Glomerular endothelial cell (primary cell): ENCODE data around the gene PEMT. TPM values are rescaled to one million over a fixed set of nuclear protein-coding genes. Genes with fewer than 3 reads are reported as not detected.

Experiments
- DNase-seq: peaks from one replicate; pipeline ENCODE4 v3.0.0-alpha.2; 2011; ENCODE audit warnings: low read depth, low spot score; ENCODE audit errors: extremely low read depth
- total RNA-seq: library from RNA; depleted of rRNA; stranded (reverse); fragments of >200 nt; gene quantifications from 2 replicates; pipeline ENCODE4 v1.2.3, GENCODE V29; 2015

Gene PEMT
- total RNA-seq, 1 donor from 2014 or later, result 35.7 TPM

DNA sequence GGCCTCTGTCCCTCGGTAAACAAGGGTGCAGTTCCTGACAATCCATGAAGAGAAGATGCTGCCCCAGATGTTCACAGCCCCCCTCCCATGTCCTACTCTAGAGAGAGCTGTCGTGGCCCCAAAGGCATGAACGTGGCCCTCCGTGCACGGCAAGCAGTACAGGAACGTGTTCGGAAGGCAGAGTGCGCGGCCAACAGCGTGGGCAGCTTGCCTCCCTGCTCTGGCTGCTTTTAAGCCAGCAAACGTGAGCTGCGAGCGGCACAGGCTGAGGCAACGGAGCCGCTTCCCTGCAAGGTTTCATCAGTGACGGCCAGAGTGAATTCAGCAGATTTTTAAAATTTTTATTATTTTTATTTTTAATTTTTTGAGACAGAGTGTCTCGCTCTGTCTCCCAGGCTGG is 37.2 kb downstream of the PEMT start:
- DNase-seq, result no peak

DNA sequence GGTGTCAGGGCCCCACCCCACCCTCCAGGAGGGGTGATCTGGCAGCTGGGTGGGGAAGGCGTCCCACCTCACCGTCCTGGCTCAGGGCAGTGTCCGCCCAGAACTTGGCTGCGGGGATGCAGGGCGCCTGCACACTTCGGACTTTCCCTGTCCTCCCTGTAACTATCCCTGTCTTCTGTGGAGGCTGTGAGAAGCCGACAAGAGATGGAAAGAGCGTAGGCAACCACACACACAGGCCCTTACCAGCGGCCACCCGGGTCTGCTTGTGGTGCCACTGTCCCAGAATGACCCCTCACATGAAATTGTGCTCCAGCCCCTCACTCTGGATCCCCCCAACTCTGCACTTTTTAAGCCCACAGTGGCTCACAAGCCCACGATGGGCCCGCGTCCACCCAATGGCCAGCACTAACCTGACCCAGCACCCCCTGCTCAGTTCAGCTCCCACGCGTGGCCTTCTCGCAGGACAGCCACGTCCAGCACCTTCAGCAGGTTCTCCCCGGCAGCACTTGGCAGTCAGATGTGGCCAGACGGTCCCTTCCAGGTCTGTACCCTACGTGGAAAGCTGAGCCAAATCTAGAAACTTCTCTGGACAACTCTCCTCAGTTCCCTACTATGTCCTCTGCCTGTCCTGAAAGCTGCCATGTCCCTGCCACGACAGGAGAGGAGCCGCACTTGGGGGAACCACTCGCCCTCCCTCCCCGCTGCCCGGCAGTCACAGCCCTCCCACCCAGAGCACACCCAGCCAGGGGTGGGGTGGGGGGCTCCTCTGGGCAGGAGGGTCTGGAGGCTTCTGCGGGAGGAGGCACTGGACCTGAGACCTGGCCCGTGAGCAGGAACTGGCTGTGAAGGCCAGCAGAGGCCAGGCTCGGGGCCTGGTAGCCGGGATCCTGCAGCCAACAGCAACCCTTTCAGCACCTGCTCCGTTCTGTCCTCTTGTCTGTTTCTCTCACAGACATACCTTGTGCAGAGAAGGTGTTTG is 38.0 kb downstream of the PEMT start:
- no peak for DNase-seq

DNA sequence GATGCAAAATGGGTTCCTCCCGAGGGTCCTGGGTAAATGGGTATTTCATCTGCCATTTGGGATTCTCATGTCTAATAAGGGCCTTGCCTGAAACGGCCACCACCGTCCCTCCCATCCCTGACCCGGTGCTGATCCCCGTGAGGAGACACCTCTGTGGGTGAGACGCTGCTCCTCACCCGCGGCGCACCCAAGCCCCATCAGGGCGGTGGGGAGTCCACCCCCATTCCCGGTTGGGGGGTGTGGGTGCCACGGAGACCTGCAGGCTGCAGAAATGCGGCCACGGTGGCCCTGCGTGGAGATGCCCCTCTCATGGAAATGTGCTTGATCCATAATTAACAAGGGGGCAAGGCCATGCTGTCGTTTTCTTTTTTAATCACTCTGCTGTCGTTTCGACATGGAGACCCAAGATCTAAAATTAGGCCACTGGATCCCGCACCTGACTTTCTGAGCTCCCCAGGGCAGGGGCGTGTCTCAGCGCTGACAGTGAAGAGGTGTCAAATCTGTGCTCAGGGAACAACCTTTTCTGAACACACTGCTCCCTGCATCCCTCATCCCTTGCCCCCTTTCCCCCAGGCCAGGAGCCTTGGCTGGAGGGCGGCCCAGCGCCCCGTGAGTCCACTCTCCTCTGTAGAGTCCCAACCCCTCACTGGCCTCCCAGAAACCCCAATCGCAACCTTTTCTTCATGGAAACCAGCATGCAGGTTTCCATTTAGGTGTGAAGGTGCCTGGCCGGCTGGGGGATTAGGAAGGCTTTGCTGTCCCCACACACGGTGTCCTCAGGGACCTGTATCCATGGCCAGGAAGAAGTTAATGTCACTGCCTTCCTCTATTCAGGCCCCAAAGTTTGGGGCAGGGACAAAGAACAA is 38.9 kb downstream of the PEMT start:
- DNase-seq, result no peak

DNA sequence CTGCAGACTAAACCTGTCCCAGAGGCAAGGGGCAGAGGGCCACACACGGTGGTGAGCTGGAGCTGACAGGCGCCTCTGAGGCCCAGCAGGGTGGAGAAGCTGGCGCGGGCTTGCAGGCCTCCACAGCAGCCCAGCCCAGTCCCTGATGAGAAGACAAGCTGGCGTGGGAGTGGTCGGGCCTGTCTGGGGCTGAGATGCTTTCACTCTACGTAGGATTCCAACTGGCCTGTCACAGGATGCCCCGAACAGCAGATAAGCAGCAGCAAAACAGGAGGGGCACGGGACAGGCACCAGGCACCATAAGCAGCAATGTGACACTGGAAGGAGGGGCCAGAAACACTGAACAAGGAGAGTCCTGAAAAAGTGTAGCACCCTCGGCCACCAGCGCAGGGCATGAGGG is 40.1 kb downstream of the PEMT start:
- no peak for DNase-seq

DNA sequence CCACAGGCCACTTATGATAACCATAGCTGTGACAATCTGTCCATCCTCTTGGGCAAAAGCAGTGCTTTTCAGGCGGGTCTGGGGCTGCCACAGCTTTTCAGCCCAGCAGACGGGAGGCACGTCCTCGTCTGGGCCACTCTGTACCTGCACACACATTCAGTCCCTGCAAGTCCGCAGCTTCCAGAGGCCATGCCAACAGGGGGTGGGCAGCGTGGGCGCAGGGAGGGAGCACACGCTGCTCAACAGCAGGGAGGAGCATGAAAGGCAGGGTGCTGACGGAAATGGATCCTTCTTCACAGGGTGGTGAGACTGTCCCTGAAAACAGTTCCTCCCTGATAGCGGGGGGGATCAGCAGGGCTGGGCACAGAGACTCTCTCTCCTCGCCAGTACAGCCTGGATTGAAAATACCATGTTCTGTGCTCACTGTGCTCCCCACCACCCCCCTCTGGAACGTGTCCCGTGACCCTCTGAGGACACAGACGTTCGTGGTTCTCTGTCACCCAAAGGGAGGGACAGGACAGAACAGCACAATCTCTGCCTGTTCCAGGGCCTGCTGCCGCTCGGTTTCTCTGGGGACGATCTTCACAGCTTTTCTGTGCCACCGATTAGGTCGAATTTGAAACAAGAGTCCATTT is 41.7 kb downstream of the PEMT start:
- no peak for DNase-seq

DNA sequence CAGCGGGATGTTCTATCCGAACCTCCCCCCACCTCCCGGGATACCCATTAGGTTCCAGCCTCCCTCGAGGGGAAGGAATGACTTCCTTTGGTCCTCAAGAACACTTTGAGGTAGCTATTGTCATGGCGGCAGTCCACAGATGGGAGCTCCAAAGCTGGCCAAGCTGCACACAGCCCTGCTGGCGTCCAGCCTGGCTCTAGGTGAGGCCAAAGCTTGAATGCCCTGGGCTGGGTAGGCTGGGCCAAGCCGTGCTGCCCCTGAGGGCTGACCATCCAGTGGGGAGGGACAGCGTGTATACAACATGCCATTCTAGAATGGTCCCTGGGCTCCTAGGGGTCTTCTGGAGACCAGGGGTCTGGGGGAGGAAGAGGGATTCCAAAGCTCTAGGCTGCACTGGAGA is 43.5 kb downstream of the PEMT start:
- no peak for DNase-seq

DNA sequence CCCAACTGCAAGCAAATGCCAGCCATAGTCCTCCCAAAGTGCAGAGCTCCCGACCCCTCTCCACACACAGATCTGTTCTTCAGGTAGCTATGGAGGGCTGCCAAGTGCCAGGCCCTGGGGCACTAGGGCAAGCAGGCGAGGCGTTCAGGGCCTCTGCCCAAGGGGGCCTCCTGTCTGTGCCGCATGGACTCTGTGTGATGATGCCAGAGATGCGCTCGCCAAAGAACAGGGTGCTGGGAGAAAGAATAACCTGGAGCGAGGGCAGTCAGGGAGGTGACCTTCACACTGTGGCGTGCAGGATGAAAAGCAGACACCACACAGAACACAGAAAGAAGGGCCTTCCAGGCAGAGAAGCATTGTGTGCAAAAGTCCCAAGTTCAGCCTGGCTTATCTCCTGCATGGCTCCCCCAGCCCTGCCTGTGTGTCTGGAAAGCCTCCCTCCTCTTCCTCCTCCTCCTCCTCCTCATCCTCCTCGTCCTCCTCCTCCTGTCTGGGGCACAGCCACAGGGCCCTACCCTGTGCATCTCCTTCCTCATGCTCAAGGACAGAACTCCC is 44.2 kb downstream of the PEMT start:
- no peak for DNase-seq

DNA sequence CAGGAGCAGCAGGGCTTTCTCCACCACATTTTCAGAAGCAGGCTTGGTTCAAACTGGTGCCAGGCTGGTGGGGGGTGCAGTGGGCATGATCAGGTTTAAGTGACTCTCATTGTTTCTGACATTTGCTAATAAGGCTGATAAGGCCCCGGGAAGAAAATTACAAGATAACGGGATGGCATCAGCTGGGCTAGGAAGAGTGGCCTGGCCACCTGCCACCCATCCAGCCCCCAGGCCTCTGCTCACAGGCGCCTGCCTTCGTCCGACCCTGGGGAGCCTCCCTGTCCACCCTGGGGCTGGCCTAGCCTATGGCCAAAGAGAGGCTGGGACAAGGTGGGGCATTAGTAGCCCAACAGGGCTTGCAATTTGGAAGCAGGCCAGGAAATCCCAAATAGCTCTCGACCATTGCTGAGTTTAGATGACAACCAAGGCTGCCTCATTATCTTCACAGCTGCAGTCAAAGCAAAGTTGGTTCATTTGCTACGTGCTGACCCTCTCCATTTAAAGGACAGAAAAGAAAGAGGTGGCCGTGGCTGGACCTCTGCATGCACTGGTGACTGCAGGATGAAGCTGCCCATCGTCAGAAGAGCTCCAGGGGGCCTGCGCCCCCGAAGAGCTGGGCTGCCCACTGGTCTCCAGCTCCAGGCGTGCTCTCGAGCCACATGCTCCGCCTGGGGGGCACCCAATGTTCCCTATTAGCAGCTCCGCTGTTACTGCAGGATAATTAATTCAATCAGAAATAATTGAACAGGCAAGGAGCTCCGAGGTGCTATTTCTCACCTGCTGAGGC is 44.9 kb downstream of the PEMT start:
- DNase-seq, result no peak

DNA sequence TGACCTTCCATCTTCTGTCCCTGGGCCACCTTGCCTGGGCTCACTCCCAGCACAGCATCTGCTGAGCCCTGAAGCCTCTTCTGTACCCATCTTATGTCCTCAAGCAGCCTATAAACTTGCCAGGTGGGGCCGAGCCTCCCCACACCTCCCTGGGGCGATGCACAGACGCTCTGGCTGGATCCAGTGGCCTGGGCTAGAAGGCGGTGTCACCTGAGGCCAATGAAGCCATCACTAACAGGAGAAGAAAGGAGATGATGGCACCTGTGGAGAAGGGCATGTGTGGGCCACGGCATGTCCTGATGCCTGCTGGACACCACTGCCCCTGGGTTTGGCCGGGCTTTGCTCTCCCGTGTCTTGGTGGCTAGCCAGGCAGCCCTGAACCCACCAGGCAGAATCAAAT is 45.5 kb downstream of the PEMT start:
- no peak for DNase-seq

DNA sequence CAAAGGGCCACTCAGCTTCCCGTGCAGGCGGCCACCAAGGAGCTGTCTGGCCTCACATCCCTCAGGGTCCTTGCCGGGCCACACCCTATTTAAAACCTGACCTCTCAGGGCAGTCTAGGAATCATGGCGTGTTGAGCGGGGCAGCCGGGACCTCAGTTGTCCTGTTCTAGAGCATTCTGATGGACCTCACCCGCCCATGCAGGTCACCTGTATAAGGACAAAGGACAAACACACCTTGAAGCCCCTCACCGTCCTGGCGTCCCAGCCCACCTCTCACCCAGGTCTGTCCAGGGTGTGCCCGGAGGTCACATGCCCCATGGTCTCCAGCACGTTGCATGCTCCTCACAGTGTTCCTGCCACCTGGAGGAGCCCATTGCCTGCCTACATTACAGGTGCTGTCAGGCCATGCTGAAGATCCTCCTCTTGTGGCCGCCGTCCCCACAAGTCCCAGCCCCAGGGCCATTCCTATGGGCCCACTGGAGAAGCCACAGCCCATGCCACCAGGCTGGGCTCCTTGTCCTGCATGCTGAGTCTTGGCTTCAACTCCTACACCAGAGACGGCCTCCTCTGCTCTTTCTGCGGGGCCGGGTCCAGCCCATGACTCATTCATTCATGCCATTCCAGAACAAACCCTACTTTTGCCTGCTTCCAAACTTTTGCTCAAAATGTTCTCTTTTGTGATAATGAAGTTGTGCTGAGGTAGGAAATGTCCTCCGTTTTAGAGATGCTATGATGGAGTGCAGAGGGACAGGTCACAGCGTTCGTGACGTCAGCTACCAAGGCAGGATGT is 46.3 kb downstream of the PEMT start:
- no peak for DNase-seq

DNA sequence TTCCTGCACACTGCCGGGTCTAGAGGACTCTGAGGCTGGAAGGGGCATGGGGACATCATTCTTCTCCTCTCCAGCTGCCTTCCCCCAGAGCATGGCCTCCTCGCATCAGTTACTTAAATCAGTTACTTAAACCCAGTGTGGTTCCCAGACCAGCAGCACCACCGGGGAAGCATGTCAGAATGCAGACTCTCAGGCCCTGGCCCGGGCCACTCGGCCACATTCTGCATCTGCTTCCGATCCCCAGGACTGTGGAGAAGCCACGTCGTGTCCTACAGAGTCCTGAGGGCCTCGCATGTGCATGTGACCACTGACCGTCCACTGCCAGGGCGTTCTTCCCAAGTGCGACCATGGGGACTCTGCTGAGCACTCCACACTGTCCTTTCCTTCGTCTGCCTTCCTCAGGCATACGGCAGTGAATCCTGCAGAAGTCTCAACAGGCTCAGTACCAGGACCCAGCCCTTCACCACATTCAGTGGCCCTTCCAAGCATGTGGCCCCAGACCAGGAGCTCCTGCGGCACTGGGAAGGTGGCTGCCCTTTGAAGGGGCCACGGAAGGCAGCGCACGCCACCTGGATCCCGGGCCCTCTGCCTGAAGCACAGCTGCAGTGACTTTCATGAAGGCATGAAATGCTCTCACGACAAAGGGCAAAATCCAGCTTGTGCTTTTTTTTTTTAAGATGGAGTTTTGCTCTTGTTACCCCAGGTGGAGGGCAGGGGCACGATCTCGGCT is 48.4 kb downstream of the PEMT start:
- no peak for DNase-seq

DNA sequence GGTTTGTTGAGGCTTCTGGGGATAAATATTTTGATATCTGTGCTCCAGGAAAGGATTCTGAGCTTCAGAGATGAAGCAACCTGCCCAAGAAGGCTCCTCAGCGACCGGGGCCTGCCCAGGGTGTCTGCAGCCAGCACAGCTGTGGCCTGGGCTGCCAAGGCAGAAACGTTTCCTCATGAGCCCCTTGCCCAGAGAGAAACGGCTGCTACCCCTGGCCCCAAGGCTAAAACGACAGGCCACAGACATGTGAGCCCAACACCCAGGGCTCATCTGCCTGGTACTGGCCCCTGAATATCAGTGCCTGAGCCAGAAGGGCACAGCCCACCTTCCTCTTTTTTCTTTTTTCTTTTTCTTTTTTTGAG is 49.9 kb downstream of the PEMT start:
- no peak for DNase-seq

DNA sequence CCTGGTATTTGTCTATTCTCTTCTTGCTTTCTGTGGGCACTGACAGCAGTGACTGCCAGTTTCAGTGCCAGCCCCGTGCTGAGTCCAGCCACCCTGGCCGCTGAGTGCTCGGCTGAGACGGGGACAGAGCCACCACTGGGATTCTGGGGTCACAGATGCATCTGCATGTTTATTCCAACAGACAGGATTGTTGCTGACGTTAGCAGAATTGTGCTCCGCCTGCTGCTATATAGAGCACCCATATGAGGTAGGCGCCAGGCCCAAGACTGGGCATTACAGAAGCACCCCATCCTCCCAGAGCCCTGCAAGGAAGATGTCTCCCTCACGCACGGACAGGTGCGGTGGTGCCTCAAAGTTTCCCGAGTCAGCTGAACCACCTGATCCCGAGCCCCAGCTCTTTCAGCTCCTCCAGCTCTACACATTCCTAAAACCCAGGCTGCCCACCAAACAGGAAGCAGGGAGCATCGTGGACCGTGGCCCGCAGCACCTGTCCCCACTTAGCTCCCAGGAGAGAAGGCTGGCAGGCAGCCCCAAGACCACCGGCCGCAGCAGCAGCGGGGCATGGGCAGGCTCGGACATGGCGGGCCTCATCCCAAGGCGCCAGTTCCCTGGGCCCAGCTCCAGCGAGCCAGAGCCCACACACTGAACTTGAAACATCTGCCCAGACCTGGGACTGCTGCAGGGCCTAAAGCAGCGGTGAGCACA is 50.4 kb downstream of the PEMT start:
- no peak for DNase-seq

DNA sequence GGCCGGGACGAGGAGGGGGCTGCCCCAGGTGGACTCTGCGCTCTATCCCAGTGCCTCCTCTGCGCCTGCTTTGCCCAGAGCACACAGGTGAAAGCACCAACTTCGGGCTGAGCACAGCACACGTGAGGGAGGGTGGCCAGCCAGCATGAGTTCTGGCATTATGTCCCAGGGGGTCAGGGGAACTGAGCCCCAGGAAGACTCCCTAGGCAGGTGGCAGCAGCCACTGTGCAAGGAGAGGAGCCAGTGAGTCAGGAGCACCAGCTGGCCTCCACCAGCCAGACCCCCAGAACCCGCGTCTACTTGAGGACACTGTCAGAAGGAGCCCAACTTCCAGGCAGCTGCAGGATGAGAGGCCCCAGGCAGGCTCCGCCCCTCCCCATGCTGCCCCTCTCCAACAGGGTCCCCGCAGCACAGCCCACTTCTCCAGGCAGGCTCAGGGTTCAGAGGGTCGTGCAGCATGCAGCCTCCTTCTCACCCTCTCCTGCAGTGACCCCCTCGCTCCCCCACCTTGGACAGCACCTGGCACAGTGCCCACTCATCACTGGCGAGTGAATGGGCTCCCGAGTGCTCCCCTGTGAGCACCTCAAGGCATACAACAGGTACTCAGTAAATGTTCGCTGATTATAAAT is 51.1 kb downstream of the PEMT start:
- no peak for DNase-seq

DNA sequence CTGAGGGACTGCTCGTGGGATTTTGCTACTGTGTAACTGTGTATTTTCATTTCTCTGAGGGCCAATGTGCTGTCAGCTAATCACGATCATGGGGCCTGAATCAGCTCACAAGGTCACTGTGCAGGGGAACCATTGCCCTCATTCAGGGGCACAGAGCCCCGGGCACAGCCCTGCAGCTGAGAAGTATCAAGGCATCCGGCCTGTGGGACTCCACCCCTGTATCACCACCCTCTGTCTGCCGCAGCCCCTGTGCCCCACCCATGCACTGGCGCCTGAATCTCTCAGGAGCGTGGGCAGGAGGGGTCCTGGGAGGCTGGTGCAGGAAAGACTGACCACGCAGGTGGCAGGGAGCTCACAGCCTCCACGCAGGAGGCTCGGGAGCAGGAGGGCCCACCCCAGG is 51.9 kb downstream of the PEMT start:
- DNase-seq, result no peak

DNA sequence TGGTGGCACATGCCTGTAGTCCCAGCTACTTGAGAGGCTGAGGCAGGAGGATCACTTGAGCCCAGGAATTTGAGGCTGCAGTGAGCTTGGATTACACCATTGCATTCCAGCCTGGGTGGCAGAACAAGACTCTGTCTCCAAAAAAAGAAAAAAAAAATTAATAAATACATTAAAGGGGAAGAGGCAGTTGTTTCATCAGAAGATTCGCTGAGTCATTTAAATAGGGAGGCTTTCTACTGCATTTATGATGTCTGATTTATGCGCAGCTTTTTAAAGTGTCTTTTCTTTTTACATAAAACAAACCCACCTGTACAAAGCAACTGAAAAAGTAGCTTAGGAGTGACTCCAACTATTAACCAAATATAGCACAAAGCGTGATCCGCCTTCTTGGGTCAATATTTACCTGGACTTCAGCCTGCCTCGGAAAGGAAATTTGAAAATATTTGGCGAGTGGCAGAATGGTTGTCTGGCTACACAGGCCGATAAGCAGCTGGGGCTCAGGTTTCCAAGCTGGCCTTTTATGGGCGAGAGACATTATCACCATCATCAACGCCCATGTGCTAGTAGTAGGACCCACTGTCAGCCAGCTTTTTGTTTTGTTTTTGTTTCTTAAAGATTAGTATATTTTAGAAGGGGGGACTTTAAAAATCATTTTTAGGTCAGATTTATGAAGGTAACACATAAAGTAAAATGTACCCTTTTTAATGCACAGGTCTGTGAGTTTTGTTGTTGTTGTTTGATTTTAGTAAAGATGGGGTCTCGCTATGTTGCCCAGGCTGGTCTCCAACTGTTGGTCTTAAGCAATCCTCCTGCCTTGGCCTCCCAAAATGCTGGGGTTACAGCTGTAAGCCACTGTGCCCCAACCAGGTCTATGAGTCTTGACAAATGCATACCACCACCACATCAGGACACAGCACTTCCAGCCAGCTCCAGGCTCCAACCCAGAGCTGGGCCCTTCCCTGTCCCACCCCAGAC is 52.8 kb downstream of the PEMT start:
- no peak for DNase-seq
